SJCRH30 (cell line): ENCODE measurements around the gene UGGT2. TPM values are rescaled to one million over a fixed set of nuclear protein-coding genes. Genes with fewer than 3 reads are reported as not detected.

Experiments used
- DNase-seq, 2 experiments: peaks; one replicate each; pipeline ENCODE4 v3.0.0-alpha.2; 2015 to 2020
- H3K27ac ChIP-seq: fragments of 250-450 bp; sonication (Bioruptor Pico); 2 replicates; pipeline ENCODE4 v1.5.1; 2020; ENCODE audit warnings: mild to moderate bottlenecking, moderate library complexity
- H3K27me3 ChIP-seq: fragments of 250-450 bp; sonication (Bioruptor Pico); 2 replicates; pipeline ENCODE4 v1.5.1; 2020; ENCODE audit warnings: mild to moderate bottlenecking, moderate library complexity
- H3K36me3 ChIP-seq: fragments of 250-450 bp; sonication (Bioruptor Pico); 2 replicates; pipeline ENCODE4 v1.5.1; 2020; ENCODE audit warnings: mild to moderate bottlenecking, moderate library complexity
- H3K4me1 ChIP-seq: fragments of 250-450 bp; sonication (Bioruptor Pico); 2 replicates; pipeline ENCODE4 v1.5.1; 2020; ENCODE audit warnings: mild to moderate bottlenecking, moderate library complexity
- H3K4me3 ChIP-seq: fragments of 250-450 bp; sonication (Bioruptor Pico); 2 replicates; pipeline ENCODE4 v1.5.1; 2020; ENCODE audit warnings: mild to moderate bottlenecking, moderate library complexity
- H3K9me3 ChIP-seq: fragments of 250-450 bp; sonication (Bioruptor Pico); replicated peaks from 2 replicates; pipeline ENCODE4 v1.5.1; 2020; ENCODE audit warnings: mild to moderate bottlenecking, moderate library complexity
- total RNA-seq: library from RNA; depleted of rRNA; stranded (reverse); fragments of >200 nt; shearing (Covaris generic); gene quantifications from 2 replicates; pipeline ENCODE4 v1.2.3, GENCODE V29; 2014

The UGGT2 gene
- total RNA-seq, 1 experiment from 2014 or later = 34.6 TPM

DNA sequence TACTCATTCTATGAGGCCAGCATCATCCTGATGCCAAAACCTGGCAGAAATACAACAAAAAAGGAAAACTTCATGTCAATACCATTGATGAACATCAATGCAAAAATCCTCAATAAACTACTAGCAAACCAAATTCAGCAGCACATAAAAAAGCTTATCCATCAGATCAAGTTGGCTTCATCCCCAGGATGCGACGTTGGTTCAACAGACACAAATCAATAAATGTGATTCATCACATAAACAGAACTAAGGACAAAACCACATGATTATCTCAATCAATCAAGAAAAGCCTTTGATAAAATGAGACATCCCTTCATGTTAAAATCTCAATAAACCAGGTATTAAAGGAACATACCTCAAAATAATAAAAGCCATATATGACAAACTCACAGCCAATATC is 134.3 kb downstream of the UGGT2 start:
- H3K4me3 ChIP-seq = no peak overlapping the region
- H3K4me1 ChIP-seq = no peaks in the 10 kb centered on the region
- H3K27me3 ChIP-seq = no peaks in the 10 kb centered on the region
- H3K27ac ChIP-seq = no peak overlapping the region
- DNase-seq = no peak
- no peaks in the 10 kb centered on the region for H3K36me3 ChIP-seq
- H3K9me3 ChIP-seq = no peaks in the 10 kb centered on the region

DNA sequence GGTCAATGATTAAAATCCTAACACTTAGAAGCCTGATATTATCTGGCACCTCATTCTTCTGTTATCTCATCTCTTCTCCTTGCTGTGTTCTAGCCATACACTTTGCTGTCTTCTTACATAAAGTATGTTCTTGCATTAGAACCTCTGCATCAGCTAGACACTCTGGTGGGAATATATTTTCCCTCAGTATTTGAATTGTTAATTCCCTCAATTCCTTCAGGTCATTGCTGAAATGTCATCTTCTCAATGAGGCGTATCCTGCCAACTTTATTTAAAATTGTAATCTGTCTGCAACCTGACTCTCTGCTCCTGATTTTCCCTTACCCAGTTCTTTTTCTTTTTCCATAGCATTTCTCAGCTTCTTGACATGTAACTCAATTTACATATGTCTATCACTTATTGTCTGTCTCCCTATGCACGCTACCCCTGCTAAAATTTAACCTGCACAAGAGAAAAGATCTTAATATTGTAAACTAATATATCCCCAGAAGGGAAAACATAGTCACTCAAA is 138.2 kb downstream of the UGGT2 start:
- no peak overlapping the region for H3K4me3 ChIP-seq
- no peaks in the 10 kb centered on the region for H3K36me3 ChIP-seq
- no peak for DNase-seq
- no peaks in the 10 kb centered on the region for H3K27me3 ChIP-seq
- H3K9me3 ChIP-seq = no peaks in the 10 kb centered on the region
- no peaks in the 10 kb centered on the region for H3K4me1 ChIP-seq
- no peak overlapping the region for H3K27ac ChIP-seq

DNA sequence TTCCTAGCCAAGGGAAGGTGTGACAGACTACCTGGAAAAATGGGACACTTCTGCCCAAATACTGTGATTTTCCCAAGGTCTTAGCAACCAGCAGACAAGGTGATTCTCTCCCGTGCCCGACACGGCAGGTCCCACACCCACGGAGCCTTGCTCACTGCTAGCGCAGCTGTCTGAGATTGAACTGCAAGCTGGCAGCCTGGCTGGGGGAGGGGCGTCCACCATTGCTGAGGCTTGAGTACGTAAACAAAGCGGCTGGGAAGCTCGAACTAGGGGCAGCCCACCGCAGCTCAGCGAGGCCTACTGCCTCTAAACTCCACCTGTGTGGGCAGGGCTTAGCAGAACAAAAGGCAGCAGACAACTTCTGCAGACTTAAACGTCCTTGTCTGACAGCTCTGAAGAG is 146.2 kb downstream of the UGGT2 start:
- no peaks in the 10 kb centered on the region for H3K4me1 ChIP-seq
- no peak overlapping the region for H3K4me3 ChIP-seq
- H3K9me3 ChIP-seq = no peaks in the 10 kb centered on the region
- H3K27me3 ChIP-seq = no peaks in the 10 kb centered on the region
- no peak for DNase-seq
- H3K27ac ChIP-seq = no peak overlapping the region
- peaks cover 10% of the 10 kb centered on the region for H3K36me3 ChIP-seq

DNA sequence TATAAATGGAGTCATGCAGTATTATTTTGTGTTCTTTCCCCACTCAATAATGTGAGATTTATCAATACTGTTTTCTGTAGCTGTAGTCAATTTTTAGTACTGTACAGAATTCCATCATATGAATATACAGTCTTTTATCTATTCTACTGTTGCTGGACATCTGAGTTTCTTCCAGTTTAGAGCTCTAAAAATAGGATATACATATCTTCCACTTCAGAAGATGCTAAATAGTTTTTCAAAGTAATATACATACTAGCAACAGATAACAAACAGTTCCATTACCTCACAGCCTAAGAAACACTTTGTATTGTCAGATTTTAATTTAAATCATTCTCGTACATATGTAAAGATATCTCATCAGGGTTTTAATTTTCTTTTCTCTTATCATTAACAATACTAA is 149.6 kb downstream of the UGGT2 start:
- DNase-seq = no peak
- no peak overlapping the region for H3K4me3 ChIP-seq
- no peaks in the 10 kb centered on the region for H3K4me1 ChIP-seq
- no peak overlapping the region for H3K27ac ChIP-seq
- no peaks in the 10 kb centered on the region for H3K27me3 ChIP-seq
- H3K9me3 ChIP-seq = no peaks in the 10 kb centered on the region
- H3K36me3 ChIP-seq = peaks cover 10% of the 10 kb centered on the region

DNA sequence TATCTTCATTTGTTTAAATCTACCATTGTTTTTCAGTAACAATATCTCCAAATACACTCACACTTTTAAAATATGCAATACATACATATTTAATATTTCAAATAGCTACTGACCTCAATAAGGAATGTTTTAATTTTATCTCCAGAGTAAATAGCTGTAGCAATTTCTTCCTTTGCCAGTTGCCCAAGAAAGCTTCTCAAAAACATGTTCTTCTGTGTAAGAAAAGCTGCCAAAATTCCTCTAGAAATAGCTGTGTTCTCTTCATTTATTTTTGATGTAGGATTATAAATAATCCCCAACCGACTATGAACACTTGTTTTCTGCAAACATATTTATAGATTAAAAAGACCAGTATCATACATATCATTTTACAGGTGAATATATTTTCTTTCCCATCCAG is 150.5 kb downstream of the UGGT2 start:
- peaks cover 10% of the 10 kb centered on the region for H3K36me3 ChIP-seq
- H3K4me1 ChIP-seq = no peaks in the 10 kb centered on the region
- no peak overlapping the region for H3K4me3 ChIP-seq
- H3K27me3 ChIP-seq = no peaks in the 10 kb centered on the region
- H3K9me3 ChIP-seq = no peaks in the 10 kb centered on the region
- no peak overlapping the region for H3K27ac ChIP-seq
- DNase-seq = no peak

DNA sequence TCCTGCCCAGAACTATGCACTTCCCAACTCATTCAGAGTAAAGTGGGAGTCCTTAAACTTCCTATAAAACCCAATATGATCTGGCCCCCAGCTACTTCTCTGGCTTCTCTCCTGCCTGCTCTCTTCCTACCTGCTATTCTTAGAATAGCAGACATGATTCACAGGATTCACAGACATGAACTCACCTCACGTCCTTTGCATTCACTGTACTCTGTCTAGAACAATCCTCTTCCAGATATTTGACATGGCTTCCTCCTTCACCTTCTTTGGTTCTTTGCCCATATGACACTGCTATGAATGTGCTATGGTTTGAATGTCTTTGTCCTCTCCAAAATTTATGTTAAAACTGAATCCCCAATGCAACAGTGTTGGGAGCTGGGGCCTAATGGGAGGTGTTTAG is 154.9 kb downstream of the UGGT2 start:
- H3K27me3 ChIP-seq = no peaks in the 10 kb centered on the region
- no peaks in the 10 kb centered on the region for H3K9me3 ChIP-seq
- H3K27ac ChIP-seq = no peak overlapping the region
- no peak for DNase-seq
- H3K36me3 ChIP-seq = no peaks in the 10 kb centered on the region; the same call in 1 of the 2 replicates
- H3K4me3 ChIP-seq = no peak overlapping the region
- no peaks in the 10 kb centered on the region for H3K4me1 ChIP-seq

DNA sequence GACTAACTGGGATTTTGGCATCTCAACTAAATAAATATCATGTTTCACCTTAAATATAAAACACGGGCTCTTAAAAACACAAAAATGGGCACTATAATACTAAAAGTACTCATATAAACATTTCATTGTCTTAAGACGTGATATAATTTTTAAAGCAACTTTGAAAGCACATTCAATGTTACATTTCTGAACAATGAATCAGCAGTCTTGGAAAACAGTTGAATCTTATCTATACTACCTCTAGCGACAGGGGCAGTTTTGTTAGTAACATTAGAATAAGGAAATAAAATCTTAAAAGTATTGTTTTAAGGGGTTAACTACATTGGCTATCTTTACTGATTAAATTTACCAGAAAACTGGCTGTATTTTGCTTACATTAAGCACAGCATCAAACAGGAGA is 156.9 kb downstream of the UGGT2 start:
- no peak overlapping the region for H3K27ac ChIP-seq
- no peak for DNase-seq
- no peak overlapping the region for H3K4me3 ChIP-seq
- H3K9me3 ChIP-seq = no peaks in the 10 kb centered on the region
- H3K27me3 ChIP-seq = no peaks in the 10 kb centered on the region
- no peaks in the 10 kb centered on the region; the same call in 1 of the 2 replicates for H3K36me3 ChIP-seq
- no peaks in the 10 kb centered on the region for H3K4me1 ChIP-seq

DNA sequence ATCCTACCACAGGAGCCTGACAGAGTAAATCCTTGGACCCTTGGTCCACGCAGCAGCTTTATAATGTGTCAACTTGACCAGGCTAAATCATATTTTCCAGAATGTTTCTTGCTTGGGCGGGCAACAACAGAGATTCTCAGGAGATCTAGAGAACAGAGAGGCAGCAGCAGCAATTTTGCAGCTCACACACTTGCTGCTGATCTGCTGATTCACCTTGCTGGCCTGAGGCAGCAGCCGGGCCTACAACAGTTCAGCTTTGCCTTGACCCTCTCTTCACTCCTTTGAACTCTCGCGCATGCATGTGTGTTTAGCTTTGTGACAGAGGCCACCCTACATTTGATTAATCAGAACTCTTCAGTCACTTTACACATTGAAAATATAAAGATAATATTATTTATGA is 159.3 kb downstream of the UGGT2 start:
- DNase-seq = no peak
- Histone ChIP-seq H3K36me3 (peaks cover 7% of the 10 kb centered on the region; the same call in 1 of the 2 replicates), H3K4me3 (no peak overlapping the region), H3K27ac (no peak overlapping the region), H3K27me3 (no peaks in the 10 kb centered on the region), H3K4me1 (no peaks in the 10 kb centered on the region), H3K9me3 (no peaks in the 10 kb centered on the region)

DNA sequence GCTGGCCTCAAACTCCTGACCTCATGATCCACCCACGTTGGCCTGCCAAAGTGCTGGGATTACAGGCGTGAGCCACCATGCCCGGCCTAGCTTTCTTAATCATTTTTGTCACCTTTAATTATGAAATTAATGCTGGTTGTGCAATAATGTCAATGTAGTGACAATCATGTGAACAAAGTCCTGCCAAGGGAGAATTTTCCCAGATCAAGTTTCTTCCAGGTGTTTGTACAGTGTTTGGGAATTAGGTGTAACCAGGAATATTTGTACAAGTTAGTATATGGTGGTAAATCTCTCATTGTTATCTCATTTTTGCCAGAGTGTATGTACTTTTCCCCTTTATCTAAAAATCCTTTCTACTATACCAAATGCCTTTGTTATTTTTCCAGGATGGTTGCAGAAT is 171.1 kb downstream of the UGGT2 start:
- no peaks in the 10 kb centered on the region for H3K9me3 ChIP-seq
- DNase-seq = no peak

DNA sequence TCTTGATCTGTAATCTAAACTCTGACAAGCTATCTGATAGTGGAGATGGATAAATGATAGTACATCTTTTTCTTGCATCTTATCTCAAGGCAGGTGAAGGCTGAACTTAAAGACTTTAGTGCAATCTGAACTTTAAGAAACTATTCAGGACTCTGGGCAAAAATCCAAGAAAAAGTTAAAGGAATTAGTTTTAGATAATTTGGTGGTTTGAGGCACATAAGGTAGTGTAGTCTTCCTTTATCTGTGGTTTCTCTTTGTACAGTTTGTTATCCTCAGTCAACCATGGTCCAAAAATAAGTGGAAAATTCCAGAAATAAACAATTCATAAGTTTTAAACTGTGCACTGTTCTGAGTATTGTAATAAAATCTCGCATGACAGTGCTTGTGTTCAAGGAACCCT is 172.9 kb downstream of the UGGT2 start:
- Histone ChIP-seq H3K27ac (no peak overlapping the region), H3K4me3 (no peak overlapping the region), H3K9me3 (no peaks in the 10 kb centered on the region), H3K36me3 (peaks cover 5% of the 10 kb centered on the region; the same call in 1 of the 2 replicates), H3K4me1 (0 out of 2 replicates have a peak, but pooled peaks cover 3% of the 10 kb centered on the region), H3K27me3 (no peaks in the 10 kb centered on the region)
- no peak for DNase-seq

More for the DNA sequence above, 171.1 kb downstream of the UGGT2 start:
- Histone ChIP-seq H3K36me3 (peaks cover 5% of the 10 kb centered on the region; the same call in 1 of the 2 replicates), H3K27me3 (no peaks in the 10 kb centered on the region), H3K4me3 (no peak overlapping the region), H3K4me1 (0 out of 2 replicates have a peak, but pooled peaks cover 3% of the 10 kb centered on the region), H3K27ac (no peak overlapping the region)

DNA sequence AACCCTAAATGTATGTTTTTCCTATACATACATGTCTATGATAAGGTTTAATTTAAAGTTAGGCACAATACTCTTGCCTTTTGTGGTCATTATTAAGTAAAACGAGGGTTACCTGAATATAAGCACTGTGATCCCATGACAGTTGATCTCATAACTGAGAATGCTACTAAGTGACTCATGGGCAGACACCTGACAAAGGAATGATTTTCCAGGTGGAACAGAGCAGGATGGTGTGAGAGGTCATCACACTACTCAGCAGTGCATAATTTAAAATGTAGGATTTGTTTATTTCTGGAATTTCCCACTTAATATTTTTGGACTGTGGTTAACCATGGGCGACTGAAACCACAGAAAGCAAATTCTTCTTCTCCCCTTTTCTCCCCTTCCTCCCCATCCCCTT is 178.9 kb downstream of the UGGT2 start:
- Histone ChIP-seq H3K4me3 (no peak overlapping the region), H3K27me3 (no peaks in the 10 kb centered on the region), H3K9me3 (no peaks in the 10 kb centered on the region), H3K27ac (no peak overlapping the region), H3K36me3 (0 out of 2 replicates have a peak, but pooled peaks cover 5% of the 10 kb centered on the region), H3K4me1 (no peaks in the 10 kb centered on the region)
- no peak for DNase-seq

DNA sequence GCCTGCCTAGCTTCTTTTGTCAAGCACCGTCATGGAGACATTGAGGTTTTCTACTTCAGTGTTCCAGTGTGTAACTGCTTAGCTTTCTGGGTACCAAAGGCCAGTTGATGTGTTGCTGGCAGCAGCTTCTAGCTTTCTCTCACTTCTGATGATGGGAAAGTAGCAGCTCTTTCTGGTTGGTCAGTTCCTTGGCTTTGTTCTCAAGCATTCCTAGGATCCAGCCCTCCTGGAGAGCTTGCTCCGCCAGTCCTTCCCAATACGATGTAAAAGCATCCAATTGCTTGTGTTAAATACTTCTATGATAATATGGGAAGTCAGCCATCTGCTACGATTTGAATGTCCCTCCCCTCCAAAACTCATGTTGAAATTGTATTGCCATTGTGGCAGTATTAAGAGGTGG is 182.8 kb downstream of the UGGT2 start:
- DNase-seq = no peak
- Histone ChIP-seq H3K36me3 (0 out of 2 replicates have a peak, but pooled peaks cover 3% of the 10 kb centered on the region), H3K4me1 (no peaks in the 10 kb centered on the region), H3K27ac (no peak overlapping the region), H3K9me3 (no peaks in the 10 kb centered on the region), H3K4me3 (no peak overlapping the region), H3K27me3 (no peaks in the 10 kb centered on the region)

DNA sequence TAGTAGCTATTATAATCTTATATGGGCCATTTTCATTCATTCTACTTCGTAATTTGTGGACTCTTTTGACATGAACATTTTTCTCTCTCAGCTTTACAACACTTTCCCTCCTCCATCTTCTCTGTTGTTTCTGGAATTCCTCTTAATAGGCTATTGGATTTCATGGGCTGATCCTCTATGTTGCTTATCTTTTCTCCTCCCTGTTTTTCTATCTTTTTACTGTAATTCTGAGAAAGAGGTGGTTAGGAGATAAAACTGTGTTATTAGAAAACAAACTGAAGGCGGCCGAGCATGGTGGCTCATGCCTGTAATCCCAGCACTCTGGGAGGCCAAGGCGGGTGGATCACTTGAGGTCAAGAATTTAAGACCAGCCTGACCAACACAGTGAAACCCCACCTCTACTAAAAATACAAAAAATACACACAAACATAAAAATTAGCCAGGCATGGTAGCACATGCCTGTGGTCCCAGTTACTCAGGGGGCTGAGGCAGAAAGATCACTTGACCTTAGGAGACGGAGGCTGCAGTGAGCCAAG is 188.1 kb downstream of the UGGT2 start:
- DNase-seq = no peak
- Histone ChIP-seq H3K9me3 (no peaks in the 10 kb centered on the region), H3K27ac (no peak overlapping the region), H3K27me3 (no peaks in the 10 kb centered on the region), H3K4me3 (no peak overlapping the region), H3K4me1 (no peaks in the 10 kb centered on the region), H3K36me3 (peaks cover 7% of the 10 kb centered on the region; the same call in 1 of the 2 replicates)

DNA sequence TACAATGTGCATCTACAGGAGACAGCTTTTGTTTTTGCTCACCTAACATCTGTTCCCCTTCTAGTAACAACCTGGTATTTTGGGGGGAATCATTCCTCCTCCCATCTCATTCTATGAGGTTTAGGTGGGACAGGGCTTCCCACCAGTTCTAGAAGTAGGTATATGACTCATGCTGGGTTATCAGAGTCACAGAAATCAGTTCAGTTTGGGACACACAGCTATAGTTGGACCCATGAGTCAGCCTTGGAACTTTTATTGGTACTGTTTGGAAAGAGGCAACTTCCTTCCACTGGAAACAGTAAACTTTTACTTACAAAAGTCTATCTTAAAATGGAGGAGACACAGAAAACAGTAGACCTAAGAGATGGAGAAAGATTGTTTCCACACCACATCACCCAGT is 190.8 kb downstream of the UGGT2 start:
- no peaks in the 10 kb centered on the region for H3K27me3 ChIP-seq
- no peaks in the 10 kb centered on the region for H3K9me3 ChIP-seq
- H3K4me1 ChIP-seq = no peaks in the 10 kb centered on the region
- H3K27ac ChIP-seq = no peak overlapping the region
- peaks cover 8% of the 10 kb centered on the region; the same call in 1 of the 2 replicates for H3K36me3 ChIP-seq
- no peak for DNase-seq
- H3K4me3 ChIP-seq = no peak overlapping the region

DNA sequence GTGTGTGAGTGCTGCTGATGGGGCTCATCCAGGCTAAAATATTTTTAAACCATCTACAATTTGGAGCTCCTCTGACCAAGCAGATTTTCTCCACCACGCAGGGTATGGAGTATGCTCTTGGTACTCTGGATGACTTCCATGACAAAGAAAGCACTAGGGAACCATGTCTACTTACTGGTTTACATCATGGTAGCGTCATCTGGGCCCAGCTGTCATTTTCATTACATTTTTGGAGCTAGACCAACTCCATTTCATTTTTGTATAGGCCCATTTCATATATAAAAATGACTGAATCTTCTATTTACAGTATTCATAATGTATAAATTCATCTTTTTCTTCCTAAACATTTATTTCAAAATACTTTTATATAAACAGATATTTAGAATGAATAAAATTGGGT is 191.9 kb downstream of the UGGT2 start:
- Histone ChIP-seq H3K36me3 (peaks cover 8% of the 10 kb centered on the region; the same call in 1 of the 2 replicates), H3K27ac (no peak overlapping the region), H3K4me1 (no peaks in the 10 kb centered on the region), H3K27me3 (no peaks in the 10 kb centered on the region), H3K9me3 (no peaks in the 10 kb centered on the region), H3K4me3 (no peak overlapping the region)
- DNase-seq = no peak
